ENCODE results near the gene USP28.

The USP28 gene

GRCh38 chr11:113782134-113782533 is 93.2 kb downstream of the USP28 start:
- Histone ChIP-seq H4K20me1 (ENCODE audit: insufficient read depth, low read length) (no peaks in the 10 kb centered on the region), H3K4me2 (ENCODE audit: low read depth, low read length) (no peak overlapping the region), H3K27ac (ENCODE audit: low read length) (no peak overlapping the region), H3K27me3 (replicated peaks; ENCODE audit: insufficient read depth, low read length) (no peaks in the 10 kb centered on the region), H3K9ac (ENCODE audit: low read length) (no peak overlapping the region), H2AFZ (ENCODE audit: low read length) (no peak overlapping the region), H3K9me3 (replicated peaks; ENCODE audit: insufficient read depth, low read length) (no peaks in the 10 kb centered on the region), H3K79me2 (ENCODE audit: low read length) (no peaks in the 10 kb centered on the region), H3K9me2 (replicated peaks; ENCODE audit: insufficient read depth, low read length) (no peaks in the 10 kb centered on the region), H3K4me1 (ENCODE audit: low read length) (no peaks in the 10 kb centered on the region), H3K4me3 (ENCODE audit: low read length) (no peak overlapping the region), H3F3A (ENCODE audit: insufficient read depth, low read length) (no peaks in the 10 kb centered on the region), H3K36me3 (replicated peaks; ENCODE audit: insufficient read depth, low read length) (no peaks in the 10 kb centered on the region)
- no peak for DNase-seq
- no peak for TF ChIP-seq EZH2 (optimal IDR thresholded peaks at IDR 0.05; ENCODE audit: low read depth, low read length)
- TF ChIP-seq EZH2phosphoT487 (IDR thresholded peaks at IDR 0.05; ENCODE audit: low read length) = no peak
- TF ChIP-seq CTCF (IDR thresholded peaks at IDR 0.05; ENCODE audit: low read length) = no peak

GRCh38 chr11:113781682-113782081 is 93.7 kb downstream of the USP28 start:
- H3K9me2 ChIP-seq (replicated peaks; ENCODE audit: insufficient read depth, low read length) = no peaks in the 10 kb centered on the region
- no peak overlapping the region for H3K9ac ChIP-seq (ENCODE audit: low read length)
- no peaks in the 10 kb centered on the region for H3K9me3 ChIP-seq (replicated peaks; ENCODE audit: insufficient read depth, low read length)
- no peaks in the 10 kb centered on the region for H3K36me3 ChIP-seq (replicated peaks; ENCODE audit: insufficient read depth, low read length)
- H3K27me3 ChIP-seq (replicated peaks; ENCODE audit: insufficient read depth, low read length) = no peaks in the 10 kb centered on the region
- no peaks in the 10 kb centered on the region for H4K20me1 ChIP-seq (ENCODE audit: insufficient read depth, low read length)
- TF ChIP-seq EZH2 (optimal IDR thresholded peaks at IDR 0.05; ENCODE audit: low read depth, low read length) (no peak), EZH2phosphoT487 (IDR thresholded peaks at IDR 0.05; ENCODE audit: low read length) (no peak), CTCF (IDR thresholded peaks at IDR 0.05; ENCODE audit: low read length) (no peak)
- no peak overlapping the region for H2AFZ ChIP-seq (ENCODE audit: low read length)
- no peak overlapping the region for H3K27ac ChIP-seq (ENCODE audit: low read length)
- H3K4me3 ChIP-seq (ENCODE audit: low read length) = no peak overlapping the region
- no peak overlapping the region for H3K4me2 ChIP-seq (ENCODE audit: low read depth, low read length)
- no peaks in the 10 kb centered on the region for H3F3A ChIP-seq (ENCODE audit: insufficient read depth, low read length)
- DNase-seq = no peak
- no peaks in the 10 kb centered on the region for H3K79me2 ChIP-seq (ENCODE audit: low read length)
- no peaks in the 10 kb centered on the region for H3K4me1 ChIP-seq (ENCODE audit: low read length)

- Histone ChIP-seq H3K27ac (ENCODE audit: low read length) (no peak within 1 kb of the TSS), H3K27me3 (replicated peaks; ENCODE audit: insufficient read depth, low read length) (no peaks in the 10 kb centered on the region), H3K9ac (ENCODE audit: low read length) (no peak within 1 kb of the TSS), H3K4me2 (ENCODE audit: low read depth, low read length) (no peak within 1 kb of the TSS), H3K9me3 (replicated peaks; ENCODE audit: insufficient read depth, low read length) (no peaks in the 10 kb centered on the region), H3K9me2 (replicated peaks; ENCODE audit: insufficient read depth, low read length) (no peaks in the 10 kb centered on the region), H2AFZ (ENCODE audit: low read length) (no peak within 1 kb of the TSS), H3K4me3 (ENCODE audit: low read length) (no peak within 1 kb of the TSS), H4K20me1 (ENCODE audit: insufficient read depth, low read length) (no peaks in the 10 kb centered on the region), H3K4me1 (ENCODE audit: low read length) (no peaks in the 10 kb centered on the region), H3K79me2 (ENCODE audit: low read length) (no peaks in the 10 kb centered on the region), H3F3A (ENCODE audit: insufficient read depth, low read length) (no peaks in the 10 kb centered on the region), H3K36me3 (replicated peaks; ENCODE audit: insufficient read depth, low read length) (no peaks in the 10 kb centered on the region)
- TF ChIP-seq EZH2 (optimal IDR thresholded peaks at IDR 0.05; ENCODE audit: low read depth, low read length) (no peak), EZH2phosphoT487 (IDR thresholded peaks at IDR 0.05; ENCODE audit: low read length) (no peak), CTCF (IDR thresholded peaks at IDR 0.05; ENCODE audit: low read length) (no peak)
- DNase-seq = no peak
These were observed 95.9 kb downstream of the USP28 start, which contains the start of gene CLDN25 for GRCh38 chr11:113779496-113779895. TSS of gene CLDN25 (plus strand) at chr11:113779796. CDS start at chr11:113779796, 0 bp downstream.
